GM21619 (cell line): ENCODE data around the gene MCM9.

Source experiments
- ATAC-seq: cut with Tn5 transposase; IDR thresholded peaks from one replicate; pipeline ENCODE4 v1.9.1; 2021; ENCODE audit not compliant: unreplicated experiment

MCM9 gene

GRCh38 chr6:118934461-118935330 lies at the start of gene MCM9:
Gene MCM9, minus strand, starts transcription at chr6:118935159. Its CDS starts 3,436 bp downstream, at chr6:118931723.
- ATAC-seq = peak; percentile 94

GRCh38 chr6:118984342-118984741 lies 49.4 kb upstream of the MCM9 start:
- ATAC-seq = peak; percentile 63

- ATAC-seq = no peak
Observed at GRCh38 chr6:118982575-118982911, 47.6 kb upstream of the MCM9 start.

- ATAC-seq = no peak
Observed at GRCh38 chr6:118981884-118982574, 47.1 kb upstream of the MCM9 start.

- no peak for ATAC-seq
Observed at GRCh38 chr6:118980063-118980462, 45.1 kb upstream of the MCM9 start.

GRCh38 chr6:118974790-118975189 lies 39.8 kb upstream of the MCM9 start:
- ATAC-seq = no peak

GRCh38 chr6:118971682-118972081 lies 36.7 kb upstream of the MCM9 start:
- no peak for ATAC-seq

- no peak for ATAC-seq
Observed at GRCh38 chr6:118970866-118971265, 35.9 kb upstream of the MCM9 start.

GRCh38 chr6:118968416-118968815 lies 33.5 kb upstream of the MCM9 start:
- no peak for ATAC-seq

- ATAC-seq = no peak
Observed at GRCh38 chr6:118967239-118967638, 32.3 kb upstream of the MCM9 start.

- ATAC-seq = no peak
Observed at GRCh38 chr6:118965843-118966370, 30.9 kb upstream of the MCM9 start.

GRCh38 chr6:118965371-118965770 lies 30.4 kb upstream of the MCM9 start:
- no peak for ATAC-seq

- no peak for ATAC-seq
Observed at GRCh38 chr6:118963003-118963402, 28.0 kb upstream of the MCM9 start.

GRCh38 chr6:118959903-118960302 lies 24.9 kb upstream of the MCM9 start:
- ATAC-seq = no peak

- no peak for ATAC-seq
Observed at GRCh38 chr6:118953391-118953790, 18.4 kb upstream of the MCM9 start.

- no peak for ATAC-seq
Observed at GRCh38 chr6:118952683-118953082, 17.7 kb upstream of the MCM9 start.

GRCh38 chr6:118945217-118945616 lies 10.3 kb upstream of the MCM9 start:
- ATAC-seq = no peak

GRCh38 chr6:118940770-118941169 lies 5.8 kb upstream of the MCM9 start:
- no peak for ATAC-seq

- ATAC-seq = no peak
Observed at GRCh38 chr6:118939683-118940082, 4.7 kb upstream of the MCM9 start.

- ATAC-seq = no peak
Observed at GRCh38 chr6:118935978-118936703, 1.2 kb upstream of the MCM9 start.

- peak; percentile 3 for ATAC-seq
Observed at GRCh38 chr6:118935331-118935668, 341 bp upstream of the MCM9 start.
